K562 (cell line): Measurements from ENCODE around the gene SPOCK2. TPM values are rescaled to one million over a fixed set of nuclear protein-coding genes. Genes with fewer than 3 reads are reported as not detected.

Experiments used
- CEBPB ChIP-seq: fragments of 450-650 bp; IDR thresholded peaks from 2 replicates; pipeline ENCODE4 v1.6.1; 2016; ENCODE audit warnings: missing genetic modification characterization, missing compliant biosample characterization
- E2F5 ChIP-seq: sonication (generic); formaldehyde crosslinking; IDR thresholded peaks from 2 replicates; pipeline ENCODE4 v1.8.0; 2022; ENCODE audit warnings: mild to moderate bottlenecking, missing genetic modification reagents
- FOXM1 ChIP-seq, 2 experiments: fragments of 450-650 bp in 1 of 2; sonication (generic) in 1 of 2; formaldehyde crosslinking in 1 of 2; IDR thresholded peaks; 2 replicates each; pipeline versions ENCODE4 v1.6.1 to v1.9.0; 2017 to 2022; ENCODE audit warnings: low read depth in 2 of 2, mild to moderate bottlenecking in 2 of 2, missing genetic modification reagents in 1 of 2, moderate library complexity in 1 of 2
- NONO ChIP-seq, 2 experiments: fragments of 200-400 bp in 1 of 2; fragments of 450-650 bp in 1 of 2; formaldehyde crosslinking in 1 of 2; IDR thresholded peaks; 2 replicates each; pipeline ENCODE4 v1.6.1; 2017; ENCODE audit warnings: low read depth in 2 of 2, mild to moderate bottlenecking in 2 of 2, moderate library complexity in 2 of 2, low read length in 1 of 2
- PKNOX1 ChIP-seq: fragments of 450-650 bp; IDR thresholded peaks from 2 replicates; pipeline ENCODE4 v1.6.1; 2016
- STAG1 ChIP-seq: sonication (generic); formaldehyde crosslinking; IDR thresholded peaks from 2 replicates; pipeline ENCODE4 v1.5.0; 2020; ENCODE audit warnings: missing genetic modification reagents, borderline replicate concordance
- TEAD1 ChIP-seq, 2 experiments: fragments of 450-650 bp in 1 of 2; sonication (generic) in 1 of 2; formaldehyde crosslinking; IDR thresholded peaks; 2 replicates each; pipeline versions ENCODE4 v1.4.0 to v1.8.0; 2020 to 2022; ENCODE audit warnings: mild to moderate bottlenecking in 2 of 2, missing genetic modification reagents in 1 of 2
- ZFP1 ChIP-seq: fragments of 450-650 bp; formaldehyde crosslinking; IDR thresholded peaks from 2 replicates; pipeline ENCODE4 v1.4.0; 2020; ENCODE audit warnings: mild to moderate bottlenecking, mixed read lengths
- polyA plus RNA-seq, 8 experiments: library from polyadenylated mRNA; depleted of rRNA in 4 of 8; stranded (reverse) in 5 of 8; unstranded in 3 of 8; fragments of >200 nt; fragmentation: Nextera tagmentation in 2 of 8; fragmentation: Illumina TruSeq in 1 of 8; extraction: Ambion mirVana in 2 of 8; extraction: Trizol in 1 of 8; gene quantifications; 2 replicates each; pipeline versions ENCODE4 v1.2.1 to v1.2.3, GENCODE V29; 2011 to 2014; ENCODE audit warnings: inconsistent platforms in 1 of 8, missing spikeins in 1 of 8
- total RNA-seq, 7 experiments: library from RNA; depleted of rRNA in 6 of 7; stranded (reverse); fragments of >200 nt in 6 of 7; fragmentation: Illumina TruSeq in 2 of 7; extraction: Trizol in 2 of 7; gene quantifications; 2 replicates each; pipeline versions ENCODE4 v1.2.1 to v1.2.3, GENCODE V29; 2011 to 2021; ENCODE audit warnings: low replicate concordance in 1 of 7
- TF ChIP-seq, protein P1 (sequence below): fragments of 450-650 bp; IDR thresholded peaks from 2 replicates; pipeline ENCODE4 v1.6.1; 2018; ENCODE audit warnings: mild to moderate bottlenecking, low read depth; ENCODE audit not compliant: partially characterized antibody

The SPOCK2 gene
- total and polyA plus RNA-seq, 9 of the 15 experiments (the other 6 are each of a cell fraction or from before 2014, with no cell fraction given): 0.04 to 0.86 (median 0.11) TPM; not detected in 2

GRCh38 chr10:72090326-72090725, 2.0 kb upstream of the SPOCK2 start (continued):
- TF ChIP-seq E2F5 (CRISPR knock-in tag): no peak
- TF ChIP-seq ZFP1 (CRISPR knock-in tag): no peak
- no peak for TF ChIP-seq TEAD1 (CRISPR knock-in tag; IDR thresholded peaks at IDR 0.05)
- TF ChIP-seq, protein P1, sequence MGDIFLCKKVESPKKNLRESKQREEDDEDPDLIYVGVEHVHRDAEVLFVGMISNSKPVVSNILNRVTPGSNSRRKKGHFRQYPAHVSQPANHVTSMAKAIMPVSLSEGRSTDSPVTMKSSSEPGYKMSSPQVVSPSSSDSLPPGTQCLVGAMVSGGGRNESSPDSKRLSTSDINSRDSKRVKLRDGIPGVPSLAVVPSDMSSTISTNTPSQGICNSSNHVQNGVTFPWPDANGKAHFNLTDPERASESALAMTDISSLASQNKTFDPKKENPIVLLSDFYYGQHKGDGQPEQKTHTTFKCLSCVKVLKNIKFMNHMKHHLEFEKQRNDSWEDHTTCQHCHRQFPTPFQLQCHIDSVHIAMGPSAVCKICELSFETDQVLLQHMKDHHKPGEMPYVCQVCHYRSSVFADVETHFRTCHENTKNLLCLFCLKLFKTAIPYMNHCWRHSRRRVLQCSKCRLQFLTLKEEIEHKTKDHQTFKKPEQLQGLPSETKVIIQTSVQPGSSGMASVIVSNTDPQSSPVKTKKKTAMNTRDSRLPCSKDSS: no peak
- no peak for TF ChIP-seq CEBPB
- no peak for TF ChIP-seq NONO (IDR thresholded peaks at IDR 0.05; ENCODE audit: low read depth in 2 of 2, low read length in 1 of 2)
- no peak for TF ChIP-seq PKNOX1
- TF ChIP-seq FOXM1 (IDR thresholded peaks at IDR 0.05; ENCODE audit: low read depth): no peak
- TF ChIP-seq FOXM1 (CRISPR knock-in tag; IDR thresholded peaks at IDR 0.05; ENCODE audit: low read depth): no peak
- TF ChIP-seq STAG1 (CRISPR knock-in tag): no peak
